Ascending aorta (tissue), 2 donors: ENCODE results near the gene MED15. TPM values are rescaled to one million over a fixed set of nuclear protein-coding genes. Genes with fewer than 3 reads are reported as not detected.
"Not testable (repeated sequence)": the region's sequence is repeated elsewhere in the genome, so short reads cannot be mapped to it uniquely, and the experiment has no call there.

Experiments used
- DNase-seq, 2 donors: peaks; one replicate each; pipeline ENCODE4 v3.0.0-alpha.2; 2019; ENCODE audit warnings: low spot score in 2 of 2
- H3K27ac ChIP-seq, 2 donors: fragments of 200-600 bp; sonication (generic); one replicate each; pipeline ENCODE4 v1.5.1; 2016 to 2017; ENCODE audit warnings: mild to moderate bottlenecking in 1 of 2
- H3K27me3 ChIP-seq: fragments of 200-600 bp; sonication (generic); one replicate; pipeline ENCODE4 v1.5.1; 2017
- H3K36me3 ChIP-seq, 2 donors: fragments of 200-600 bp; sonication (generic); one replicate each; pipeline ENCODE4 v1.5.1; 2016
- H3K4me1 ChIP-seq, 2 donors: fragments of 200-600 bp; sonication (generic); one replicate each; pipeline ENCODE4 v1.5.1; 2016 to 2017; ENCODE audit warnings: mild to moderate bottlenecking in 1 of 2
- H3K4me3 ChIP-seq, 2 donors: fragments of 200-600 bp; sonication (generic); one replicate each; pipeline ENCODE4 v1.5.1; 2016 to 2017; ENCODE audit warnings: mild to moderate bottlenecking in 1 of 2
- H3K9me3 ChIP-seq, 2 donors: fragments of 200-600 bp; sonication (generic); one replicate each; pipeline ENCODE4 v1.5.1; 2016
- intact Hi-C: fragments of 100-400 bp; cut with DNase I; formaldehyde crosslinking; loops from one replicate; pipeline ENCODE4 v1.15.1; 2023
- total RNA-seq: library from RNA; depleted of rRNA; stranded (reverse); fragments of >200 nt; gene quantifications from one replicate; pipeline ENCODE4 v1.1.0, GENCODE V29; 2016
- TF ChIP-seq, protein P1 (sequence below), 3 experiments: fragments of 200-600 bp in 2 of 3; fragments of 450-650 bp in 1 of 3; sonication (generic) in 2 of 3; IDR thresholded peaks; one replicate each; pipeline ENCODE4 v1.5.1; 2016 to 2019; ENCODE audit warnings: antibody characterized with exemption in 3 of 3, mild to moderate bottlenecking in 1 of 3, moderate library complexity in 1 of 3

The MED15 gene
- total RNA-seq, 1 donor from 2014 or later, result 204 TPM

DNA sequence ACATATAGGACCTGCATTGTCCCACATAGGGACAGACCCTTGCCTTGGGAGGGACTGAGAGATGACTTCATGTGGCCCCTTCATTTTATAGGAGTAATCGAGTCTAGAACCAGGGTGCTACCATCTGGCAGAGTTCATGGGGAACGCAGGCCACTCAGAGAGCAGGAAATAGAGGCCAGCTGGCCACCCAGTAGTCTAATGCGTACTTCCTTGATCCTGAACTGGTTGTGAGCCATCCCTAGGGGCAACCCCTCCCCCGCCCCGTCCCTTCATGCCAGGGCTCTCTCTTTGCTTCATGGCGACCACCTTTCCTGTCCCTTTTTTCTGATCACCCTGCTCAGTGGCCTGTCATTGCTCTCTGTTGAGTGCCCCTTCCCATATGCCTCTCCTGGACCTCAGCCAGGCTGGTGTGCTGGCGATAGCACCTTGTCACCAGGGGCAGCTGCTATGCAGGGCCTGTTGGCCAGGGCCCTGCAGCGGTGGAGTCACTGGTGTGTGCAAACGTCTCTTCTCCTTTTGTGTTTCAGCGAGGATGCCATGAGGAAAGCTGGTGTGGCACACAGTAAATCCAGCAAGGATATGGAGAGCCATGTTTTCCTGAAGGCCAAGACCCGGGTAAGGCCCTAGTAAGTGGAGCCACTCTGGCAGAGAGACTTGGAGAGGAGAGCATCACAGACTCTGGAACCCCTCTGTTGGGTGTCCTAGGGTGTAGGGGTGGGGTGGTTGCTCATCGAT lies 29.3 kb downstream of the MED15 start:
- H3K36me3 ChIP-seq, result peaks cover 29 to 34% of the 10 kb centered on the region in 2 donors
- H3K27me3 ChIP-seq, result no peaks in the 10 kb centered on the region
- H3K4me3 ChIP-seq, result no peak overlapping the region
- H3K4me1 ChIP-seq, result peaks cover 10 to 25% of the 10 kb centered on the region in 2 donors
- no peak for DNase-seq
- no peaks in the 10 kb centered on the region for H3K9me3 ChIP-seq
- H3K27ac ChIP-seq, result peak overlapping the region in 1 of 2 donors; percentile 31
- TF ChIP-seq, protein P1, sequence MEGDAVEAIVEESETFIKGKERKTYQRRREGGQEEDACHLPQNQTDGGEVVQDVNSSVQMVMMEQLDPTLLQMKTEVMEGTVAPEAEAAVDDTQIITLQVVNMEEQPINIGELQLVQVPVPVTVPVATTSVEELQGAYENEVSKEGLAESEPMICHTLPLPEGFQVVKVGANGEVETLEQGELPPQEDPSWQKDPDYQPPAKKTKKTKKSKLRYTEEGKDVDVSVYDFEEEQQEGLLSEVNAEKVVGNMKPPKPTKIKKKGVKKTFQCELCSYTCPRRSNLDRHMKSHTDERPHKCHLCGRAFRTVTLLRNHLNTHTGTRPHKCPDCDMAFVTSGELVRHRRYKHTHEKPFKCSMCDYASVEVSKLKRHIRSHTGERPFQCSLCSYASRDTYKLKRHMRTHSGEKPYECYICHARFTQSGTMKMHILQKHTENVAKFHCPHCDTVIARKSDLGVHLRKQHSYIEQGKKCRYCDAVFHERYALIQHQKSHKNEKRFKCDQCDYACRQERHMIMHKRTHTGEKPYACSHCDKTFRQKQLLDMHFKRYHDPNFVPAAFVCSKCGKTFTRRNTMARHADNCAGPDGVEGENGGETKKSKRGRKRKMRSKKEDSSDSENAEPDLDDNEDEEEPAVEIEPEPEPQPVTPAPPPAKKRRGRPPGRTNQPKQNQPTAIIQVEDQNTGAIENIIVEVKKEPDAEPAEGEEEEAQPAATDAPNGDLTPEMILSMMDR (IDR thresholded peaks at IDR 0.05), result no peak
- intact Hi-C loops, result no loop called here

DNA sequence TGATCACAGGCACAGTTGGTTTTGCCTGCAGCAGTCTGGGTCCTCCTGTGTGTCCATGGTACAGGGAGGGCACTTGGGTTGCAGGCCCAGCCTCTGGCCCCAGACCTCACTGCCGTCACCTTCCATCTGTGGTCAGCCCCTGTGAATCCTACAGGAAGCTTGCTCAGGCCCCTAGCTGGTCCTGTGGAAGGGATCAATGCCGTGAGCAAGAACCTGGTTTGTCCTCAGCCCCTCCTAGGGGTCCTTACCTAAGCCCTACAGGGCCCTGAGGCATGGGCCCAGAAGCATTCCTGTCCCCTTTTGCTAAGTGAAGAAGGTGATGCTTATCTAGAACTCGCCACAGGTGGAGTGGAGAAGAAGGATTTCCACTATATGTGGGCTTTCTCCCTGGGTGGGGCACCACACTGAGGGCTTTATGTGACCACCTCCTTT lies 29.9 kb downstream of the MED15 start:
- H3K27ac ChIP-seq, result no peak overlapping the region
- no peak overlapping the region for H3K4me3 ChIP-seq
- H3K36me3 ChIP-seq, result peaks cover 34% of the 10 kb centered on the region in 2 donors
- TF ChIP-seq, protein P1 (IDR thresholded peaks at IDR 0.05), result no peak
- no peaks in the 10 kb centered on the region for H3K9me3 ChIP-seq
- H3K4me1 ChIP-seq, result peaks cover 4 to 19% of the 10 kb centered on the region in 2 donors
- H3K27me3 ChIP-seq, result no peaks in the 10 kb centered on the region
- DNase-seq, result no peak
- intact Hi-C loops, result no loop called here

DNA sequence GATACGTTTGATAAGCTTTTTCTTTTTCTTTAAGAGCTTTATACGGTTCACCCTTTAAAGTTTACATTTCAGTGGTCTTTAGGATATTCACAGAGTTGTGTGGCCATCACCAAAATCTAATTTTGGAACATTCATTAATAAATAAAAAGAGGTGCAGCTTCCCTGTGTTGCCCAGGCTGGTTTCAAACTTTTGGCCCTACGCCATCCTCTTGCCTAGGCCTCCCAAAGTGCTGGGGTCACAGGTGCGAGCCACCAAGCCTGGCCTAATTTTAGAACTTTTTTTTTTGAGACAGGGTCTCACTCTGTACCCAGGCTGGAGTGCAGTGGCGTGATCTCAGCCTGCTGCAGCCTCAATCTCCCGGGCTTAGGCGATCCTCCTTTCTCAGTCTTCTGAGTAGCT lies 30.6 kb downstream of the MED15 start:
- TF ChIP-seq, protein P1 (IDR thresholded peaks at IDR 0.05), result no peak
- H3K27me3 ChIP-seq, result no peaks in the 10 kb centered on the region
- H3K36me3 ChIP-seq, result peaks cover 34 to 37% of the 10 kb centered on the region in 2 donors
- peaks cover 0 to 13% of the 10 kb centered on the region in 2 donors for H3K4me1 ChIP-seq
- H3K9me3 ChIP-seq, result no peaks in the 10 kb centered on the region
- H3K4me3 ChIP-seq, result no peak overlapping the region
- DNase-seq, result no peak
- H3K27ac ChIP-seq, result no peak overlapping the region
- intact Hi-C loops, result no loop called here

DNA sequence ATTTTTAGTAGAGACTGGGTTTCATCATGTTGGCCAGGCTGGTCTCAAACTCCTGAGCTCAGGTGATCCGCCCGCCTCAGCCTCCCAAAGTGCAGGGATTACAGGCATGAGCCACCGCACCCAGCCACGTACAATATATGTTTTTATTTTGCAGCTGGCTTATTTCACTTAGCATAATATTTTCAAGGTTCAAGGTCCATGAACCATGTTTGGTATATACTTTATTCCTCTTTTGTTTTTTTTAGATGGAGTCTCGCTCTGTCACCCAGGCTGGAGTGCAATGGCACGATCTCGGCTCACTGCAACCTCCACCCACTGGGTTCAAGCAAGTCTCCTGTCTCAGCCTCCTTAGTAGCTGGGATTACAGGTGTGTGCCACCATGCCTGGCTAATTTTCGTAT lies 31.5 kb downstream of the MED15 start:
- H3K27me3 ChIP-seq, H3K27ac ChIP-seq, H3K4me3 ChIP-seq, DNase-seq, H3K4me1 ChIP-seq, H3K9me3 ChIP-seq, intact Hi-C loops: not testable (repeated sequence)
- peaks cover 34 to 37% of the 10 kb centered on the region in 2 donors for H3K36me3 ChIP-seq

DNA sequence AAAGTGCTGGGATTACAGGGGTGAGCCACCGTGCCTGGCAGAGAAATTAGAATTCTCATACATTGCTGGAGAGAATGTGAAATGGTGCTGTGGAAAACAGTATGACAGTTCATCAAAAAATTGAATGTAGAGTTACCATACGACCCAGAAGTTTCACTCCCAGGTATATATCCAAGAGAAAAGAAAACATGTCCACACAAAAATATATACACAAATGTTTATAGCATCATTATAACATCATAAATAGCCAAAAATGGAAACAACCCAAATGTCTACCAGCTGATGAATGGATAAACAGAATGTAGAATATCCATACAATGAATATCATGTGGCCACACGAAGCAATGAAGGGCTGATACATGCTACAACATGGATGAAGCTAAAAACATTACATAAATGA lies 34.6 kb downstream of the MED15 start:
- TF ChIP-seq, protein P1 (IDR thresholded peaks at IDR 0.05), result no peak
- no peak overlapping the region for H3K27ac ChIP-seq
- peaks cover 3 to 6% of the 10 kb centered on the region in 2 donors for H3K4me1 ChIP-seq
- H3K4me3 ChIP-seq, result no peak overlapping the region
- no peaks in the 10 kb centered on the region for H3K9me3 ChIP-seq
- DNase-seq, result no peak
- peaks cover 32 to 34% of the 10 kb centered on the region in 2 donors for H3K36me3 ChIP-seq
- H3K27me3 ChIP-seq, result no peaks in the 10 kb centered on the region
- intact Hi-C loops, result no loop called here

DNA sequence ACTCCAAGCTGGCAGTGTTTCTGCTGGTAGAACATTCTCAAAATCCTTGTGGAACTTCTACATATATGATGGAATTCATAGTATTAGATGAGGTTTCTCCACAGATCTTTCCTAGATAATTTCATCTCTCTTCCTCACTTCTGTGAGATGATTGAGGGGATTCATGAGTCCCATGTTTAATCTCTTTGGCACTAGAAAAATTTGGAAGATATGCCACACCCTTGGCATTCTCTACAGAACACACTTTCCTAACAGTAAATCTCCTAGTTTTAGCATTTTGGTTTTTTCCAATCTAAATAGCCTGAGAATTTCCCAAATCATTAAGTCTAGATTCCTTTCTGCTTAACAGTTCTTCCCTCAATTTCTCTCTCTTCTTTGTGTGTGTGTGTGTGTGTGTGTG lies 35.3 kb downstream of the MED15 start:
- peaks cover 26 to 28% of the 10 kb centered on the region in 2 donors for H3K36me3 ChIP-seq
- peaks cover 3 to 9% of the 10 kb centered on the region in 2 donors for H3K4me1 ChIP-seq
- DNase-seq, result no peak
- TF ChIP-seq, protein P1 (IDR thresholded peaks at IDR 0.05), result no peak
- H3K9me3 ChIP-seq, result no peaks in the 10 kb centered on the region
- no peak overlapping the region for H3K27ac ChIP-seq
- intact Hi-C loops, result no loop called here
- H3K4me3 ChIP-seq, result no peak overlapping the region
- no peaks in the 10 kb centered on the region for H3K27me3 ChIP-seq

DNA sequence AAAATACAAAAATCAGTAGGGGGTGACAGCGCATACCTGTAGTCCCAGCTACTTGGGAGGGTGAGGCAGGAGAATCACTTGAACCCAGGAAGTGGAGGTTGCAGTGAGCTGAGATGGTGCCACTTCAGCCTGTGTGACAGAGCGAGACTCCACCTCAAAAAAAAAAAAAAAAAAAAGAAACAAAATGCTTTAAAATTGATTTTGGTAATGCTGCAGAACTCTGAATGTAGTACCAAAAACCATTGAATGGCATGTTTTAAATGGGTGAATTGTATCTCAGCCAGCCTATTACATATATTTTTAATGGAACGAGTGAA lies 37.9 kb downstream of the MED15 start:
- H3K27ac ChIP-seq, H3K27me3 ChIP-seq, intact Hi-C loops: not testable (repeated sequence)

More for the DNA sequence above, 37.9 kb downstream of the MED15 start:
- DNase-seq, H3K4me3 ChIP-seq, H3K9me3 ChIP-seq, H3K36me3 ChIP-seq: not testable (repeated sequence)
- H3K4me1 ChIP-seq, result peaks cover 8 to 21% of the 10 kb centered on the region in 2 donors
